ENCODE measurements around the gene CES4A. TPM values are rescaled to one million over a fixed set of nuclear protein-coding genes. Genes with fewer than 3 reads are reported as not detected.

Gene CES4A
- total RNA-seq, 1 donor from 2014 or later, result 14.8 TPM

DNA sequence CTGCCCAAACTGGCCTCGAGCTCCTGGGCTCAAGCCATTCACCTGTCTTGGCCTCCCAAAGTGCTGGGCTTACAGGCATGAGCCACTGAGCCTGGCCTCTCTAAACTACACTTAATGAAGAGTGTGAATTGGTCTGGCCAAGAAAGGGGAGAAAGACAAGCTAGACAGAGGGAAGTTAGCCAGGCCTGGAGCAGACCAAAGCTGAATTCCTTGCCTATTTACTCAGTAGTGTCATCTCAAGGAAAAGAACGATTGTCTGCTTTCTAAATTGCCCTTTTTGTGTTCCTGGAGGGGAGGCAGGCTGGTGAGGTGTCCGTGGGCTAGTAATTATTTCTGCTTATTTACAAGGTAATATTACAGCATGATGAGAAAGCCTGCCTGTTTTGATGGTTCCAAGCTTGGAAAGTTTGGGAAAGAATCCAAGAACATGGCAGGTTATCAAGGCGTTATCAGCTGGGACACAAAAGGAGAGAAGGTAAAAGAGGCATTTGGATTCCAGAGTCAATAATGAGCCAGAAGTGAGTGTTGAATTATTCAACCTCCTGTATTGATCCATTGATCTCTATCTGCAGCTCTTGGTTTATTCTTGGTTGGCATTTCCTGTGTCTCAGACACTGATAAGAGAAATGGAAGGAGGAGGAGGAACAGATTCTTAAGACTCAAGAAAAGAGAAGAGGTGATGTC lies 34.3 kb downstream of the CES4A start:
- no peaks in the 10 kb centered on the region for H3K36me3 ChIP-seq
- H3K27ac ChIP-seq, result no peak overlapping the region
- ATAC-seq (no peak), DNase-seq (no peak)
- intact Hi-C loops (cut with DNase I), result no loop called here
- H3K4me1 ChIP-seq, result no peaks in the 10 kb centered on the region
- no peak overlapping the region for H3K4me3 ChIP-seq
- TF ChIP-seq, protein P1, sequence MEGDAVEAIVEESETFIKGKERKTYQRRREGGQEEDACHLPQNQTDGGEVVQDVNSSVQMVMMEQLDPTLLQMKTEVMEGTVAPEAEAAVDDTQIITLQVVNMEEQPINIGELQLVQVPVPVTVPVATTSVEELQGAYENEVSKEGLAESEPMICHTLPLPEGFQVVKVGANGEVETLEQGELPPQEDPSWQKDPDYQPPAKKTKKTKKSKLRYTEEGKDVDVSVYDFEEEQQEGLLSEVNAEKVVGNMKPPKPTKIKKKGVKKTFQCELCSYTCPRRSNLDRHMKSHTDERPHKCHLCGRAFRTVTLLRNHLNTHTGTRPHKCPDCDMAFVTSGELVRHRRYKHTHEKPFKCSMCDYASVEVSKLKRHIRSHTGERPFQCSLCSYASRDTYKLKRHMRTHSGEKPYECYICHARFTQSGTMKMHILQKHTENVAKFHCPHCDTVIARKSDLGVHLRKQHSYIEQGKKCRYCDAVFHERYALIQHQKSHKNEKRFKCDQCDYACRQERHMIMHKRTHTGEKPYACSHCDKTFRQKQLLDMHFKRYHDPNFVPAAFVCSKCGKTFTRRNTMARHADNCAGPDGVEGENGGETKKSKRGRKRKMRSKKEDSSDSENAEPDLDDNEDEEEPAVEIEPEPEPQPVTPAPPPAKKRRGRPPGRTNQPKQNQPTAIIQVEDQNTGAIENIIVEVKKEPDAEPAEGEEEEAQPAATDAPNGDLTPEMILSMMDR (IDR thresholded peaks at IDR 0.05), result no peak
- no peaks in the 10 kb centered on the region for H3K27me3 ChIP-seq (ENCODE audit: low read depth)
- no peaks in the 10 kb centered on the region for H3K9me3 ChIP-seq

DNA sequence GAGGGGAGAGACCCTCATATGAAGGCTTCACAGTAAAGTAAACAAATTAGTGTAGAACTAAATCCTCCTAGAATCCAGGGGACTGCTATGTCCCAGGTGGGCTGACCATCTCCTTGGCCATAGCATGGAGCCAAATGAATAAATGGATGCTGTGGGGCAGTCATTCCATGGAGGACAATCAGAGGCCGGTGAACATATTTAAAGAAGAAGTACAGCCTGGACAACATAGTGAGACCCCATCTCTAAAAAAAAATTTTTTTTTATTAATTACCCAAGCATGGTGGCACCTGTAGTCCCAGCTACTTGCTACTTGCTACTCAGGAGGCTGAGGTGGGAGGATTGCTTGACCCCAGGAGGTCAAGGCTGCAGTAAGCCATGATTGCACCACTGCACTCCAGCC lies 35.3 kb downstream of the CES4A start:
- intact Hi-C loops (cut with DNase I), result no loop called here
- no peaks in the 10 kb centered on the region for H3K27me3 ChIP-seq (ENCODE audit: low read depth)
- no peaks in the 10 kb centered on the region for H3K9me3 ChIP-seq
- TF ChIP-seq, protein P1 (IDR thresholded peaks at IDR 0.05), result no peak
- no peaks in the 10 kb centered on the region for H3K36me3 ChIP-seq
- ATAC-seq (no peak), DNase-seq (no peak)
- peaks cover 8% of the 10 kb centered on the region for H3K4me1 ChIP-seq
- no peak overlapping the region for H3K27ac ChIP-seq
- H3K4me3 ChIP-seq, result no peak overlapping the region

DNA sequence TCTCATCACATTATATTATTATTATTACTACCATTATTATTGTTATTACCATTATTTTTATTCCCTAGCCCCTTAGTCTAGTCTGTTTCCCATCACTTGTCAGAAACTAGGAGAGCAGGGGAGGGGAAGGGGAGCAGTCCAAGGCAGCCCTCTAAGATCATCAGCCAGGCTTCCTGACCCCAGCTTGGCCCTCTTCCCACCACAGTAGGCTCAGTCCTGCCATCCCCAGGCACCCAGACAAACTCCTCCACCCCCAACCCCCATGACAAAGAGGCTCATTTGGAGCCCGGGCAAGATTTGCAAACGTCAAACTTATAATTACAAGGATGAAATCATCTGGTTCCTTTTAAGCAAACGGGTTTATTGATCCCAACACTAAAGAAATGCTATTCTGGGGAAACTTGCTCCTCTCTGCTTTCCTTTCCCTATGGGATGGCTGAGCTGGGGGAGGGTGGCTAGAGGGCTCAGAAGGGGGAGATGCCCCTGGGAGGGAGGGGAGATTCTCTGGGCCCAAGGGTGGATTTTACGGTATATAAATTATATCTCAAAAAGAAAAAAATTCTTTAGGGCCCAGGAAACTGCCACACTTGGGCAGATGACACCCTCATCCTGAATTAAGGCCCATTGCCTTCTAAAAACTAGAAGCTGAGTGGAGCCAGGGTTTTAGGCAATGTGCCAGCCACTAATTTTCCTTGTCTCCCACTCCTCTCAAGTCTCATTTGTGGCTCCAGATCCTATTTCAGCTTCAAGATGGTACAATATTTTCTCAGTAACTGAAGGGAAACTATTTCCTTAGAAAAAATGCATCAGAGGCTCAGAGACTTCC lies 36.2 kb downstream of the CES4A start:
- DNase-seq (no peak), ATAC-seq (no peak)
- Histone ChIP-seq H3K4me1 (peaks cover 8% of the 10 kb centered on the region), H3K36me3 (no peaks in the 10 kb centered on the region), H3K27ac (no peak overlapping the region), H3K4me3 (no peak overlapping the region), H3K9me3 (no peaks in the 10 kb centered on the region), H3K27me3 (ENCODE audit: low read depth) (no peaks in the 10 kb centered on the region)
- intact Hi-C loops (cut with DNase I), result no loop called here
- TF ChIP-seq, protein P1 (IDR thresholded peaks at IDR 0.05), result no peak

DNA sequence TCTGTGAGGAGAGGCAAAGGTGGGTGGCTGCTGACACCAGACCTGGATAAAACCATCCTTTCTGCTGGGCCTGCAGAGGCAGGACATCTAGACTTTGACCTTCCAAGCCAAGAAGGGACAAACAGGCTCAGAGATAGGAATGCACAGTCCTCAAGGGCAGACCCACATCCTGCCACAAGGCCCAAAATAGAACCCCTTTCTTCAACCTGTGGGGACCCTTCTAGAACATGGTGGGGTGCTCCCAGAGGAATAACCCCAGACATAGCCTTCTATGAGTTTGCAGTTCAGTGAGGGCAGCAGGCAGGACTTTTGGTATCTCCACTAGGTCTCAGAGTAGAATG lies 36.8 kb downstream of the CES4A start:
- TF ChIP-seq, protein P1 (IDR thresholded peaks at IDR 0.05), result no peak
- intact Hi-C loops (cut with DNase I), result no loop called here
- H3K4me1 ChIP-seq, result peaks cover 9% of the 10 kb centered on the region
- H3K27ac ChIP-seq, result no peak overlapping the region
- DNase-seq (no peak), ATAC-seq (no peak)
- H3K9me3 ChIP-seq, result no peaks in the 10 kb centered on the region
- H3K4me3 ChIP-seq, result no peak overlapping the region
- no peaks in the 10 kb centered on the region for H3K36me3 ChIP-seq
- H3K27me3 ChIP-seq (ENCODE audit: low read depth), result no peaks in the 10 kb centered on the region

DNA sequence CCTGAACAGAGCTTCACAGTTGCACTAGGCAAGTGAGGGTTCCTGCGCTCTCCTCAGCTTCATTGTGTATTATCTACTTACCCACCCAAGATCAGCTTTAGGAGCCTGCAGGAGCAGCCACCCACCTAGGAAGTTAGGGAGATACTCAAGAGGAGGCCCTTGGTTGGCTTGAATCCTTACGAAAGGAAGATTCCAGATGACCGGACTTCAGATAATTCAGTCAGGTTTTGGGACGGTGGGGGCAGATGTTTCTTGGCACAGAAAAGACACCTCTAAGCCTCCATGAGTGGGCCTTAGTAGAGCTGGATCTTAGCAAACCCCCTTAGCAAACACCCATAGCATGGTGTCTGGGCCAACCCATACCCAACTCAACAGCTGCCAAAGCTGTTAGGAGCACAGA lies 38.2 kb downstream of the CES4A start:
- TF ChIP-seq, protein P1 (IDR thresholded peaks at IDR 0.05), result no peak
- Histone ChIP-seq H3K9me3 (no peaks in the 10 kb centered on the region), H3K27me3 (ENCODE audit: low read depth) (no peaks in the 10 kb centered on the region), H3K36me3 (peaks cover 6% of the 10 kb centered on the region), H3K27ac (no peak overlapping the region), H3K4me3 (no peak overlapping the region), H3K4me1 (peaks cover 23% of the 10 kb centered on the region)
- intact Hi-C loops (cut with DNase I), result no loop called here
- ATAC-seq (no peak), DNase-seq (no peak)

Measured in lower lobe of right lung (tissue), 2 donors.